Posterior cingulate gyrus (tissue), 11 donors: Measurements from ENCODE around the gene SIGLEC15.
"Not testable (repeated sequence)": the region's sequence is repeated elsewhere in the genome, so short reads cannot be mapped to it uniquely, and the experiment has no call there.

ENCODE experiments used
- DNase-seq, 10 donors: peaks; one replicate each; pipeline versions ENCODE4 v3.0.0 to v3.0.0-alpha.2; 2020 to 2021; ENCODE audit warnings: mixed read lengths in 3 of 10
- intact Hi-C: fragments of 100-400 bp; cut with DNase I; formaldehyde crosslinking; loops from one replicate; pipeline ENCODE4 v1.15.1; 2023

Gene SIGLEC15, protein sequence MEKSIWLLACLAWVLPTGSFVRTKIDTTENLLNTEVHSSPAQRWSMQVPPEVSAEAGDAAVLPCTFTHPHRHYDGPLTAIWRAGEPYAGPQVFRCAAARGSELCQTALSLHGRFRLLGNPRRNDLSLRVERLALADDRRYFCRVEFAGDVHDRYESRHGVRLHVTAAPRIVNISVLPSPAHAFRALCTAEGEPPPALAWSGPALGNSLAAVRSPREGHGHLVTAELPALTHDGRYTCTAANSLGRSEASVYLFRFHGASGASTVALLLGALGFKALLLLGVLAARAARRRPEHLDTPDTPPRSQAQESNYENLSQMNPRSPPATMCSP

DNA sequence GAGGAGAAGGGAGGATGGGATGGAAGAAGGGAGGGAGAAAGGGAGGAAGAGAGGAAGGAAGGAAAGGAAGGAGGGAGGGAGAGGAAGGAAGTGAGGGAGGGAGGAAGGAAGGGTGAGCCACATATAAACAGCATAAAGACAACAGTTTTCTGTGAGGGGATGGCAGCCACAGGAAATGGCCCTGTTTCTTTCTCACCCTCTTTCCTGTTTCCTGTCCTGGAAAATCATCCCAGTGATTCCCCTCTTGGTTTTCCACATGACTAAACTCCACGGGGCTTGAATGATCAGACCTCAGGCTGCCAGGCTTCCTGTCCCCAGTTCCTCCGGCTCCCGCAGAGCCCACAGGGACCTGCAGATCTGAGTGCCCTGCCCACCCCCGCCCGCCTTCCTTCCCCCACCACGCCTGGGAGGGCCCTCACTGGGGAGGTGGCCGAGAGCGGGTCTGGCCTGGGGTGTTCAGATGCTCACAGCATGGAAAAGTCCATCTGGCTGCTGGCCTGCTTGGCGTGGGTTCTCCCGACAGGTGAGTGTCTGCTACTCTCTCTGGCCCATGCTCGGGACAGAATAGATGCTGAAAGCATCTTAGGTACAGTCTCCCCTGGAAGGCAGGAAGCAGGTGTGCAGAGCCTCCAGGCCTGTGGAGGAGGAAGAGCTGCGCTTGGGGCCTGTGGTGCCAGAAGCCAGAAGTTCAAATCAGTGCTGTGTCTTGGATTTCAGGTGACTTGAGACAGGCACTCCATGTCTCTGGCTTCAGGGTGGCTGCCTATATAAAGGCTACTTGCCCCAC lies at the start of gene SIGLEC15:
Gene SIGLEC15 (plus strand): TSS at position 418 of the 787 bp plus-strand sequence. CDS start 54 bp downstream, at position 472.
- intact Hi-C loops: no loop called here
- no peak for DNase-seq

DNA sequence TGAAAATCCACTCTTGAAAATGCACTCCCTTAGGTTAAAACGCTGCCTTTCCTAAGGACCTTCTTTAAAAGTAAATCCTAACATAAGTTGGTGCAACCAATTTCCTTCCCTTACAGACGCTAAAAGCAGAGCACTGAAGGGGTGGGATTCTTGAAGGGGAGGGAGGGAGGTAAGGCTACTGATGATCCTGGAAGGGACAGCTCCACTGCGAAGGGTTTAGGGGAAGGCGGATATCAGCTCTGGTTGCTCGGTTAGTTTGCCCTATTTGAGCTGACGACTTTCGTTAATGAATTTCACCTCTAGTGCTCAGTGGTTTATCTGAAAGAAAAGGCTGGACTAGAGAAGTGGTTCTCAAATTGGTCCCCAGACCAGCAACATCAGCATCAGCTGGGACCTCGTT lies 49.7 kb upstream of the SIGLEC15 start:
- intact Hi-C loops: no loop called here
- no peak for DNase-seq

DNA sequence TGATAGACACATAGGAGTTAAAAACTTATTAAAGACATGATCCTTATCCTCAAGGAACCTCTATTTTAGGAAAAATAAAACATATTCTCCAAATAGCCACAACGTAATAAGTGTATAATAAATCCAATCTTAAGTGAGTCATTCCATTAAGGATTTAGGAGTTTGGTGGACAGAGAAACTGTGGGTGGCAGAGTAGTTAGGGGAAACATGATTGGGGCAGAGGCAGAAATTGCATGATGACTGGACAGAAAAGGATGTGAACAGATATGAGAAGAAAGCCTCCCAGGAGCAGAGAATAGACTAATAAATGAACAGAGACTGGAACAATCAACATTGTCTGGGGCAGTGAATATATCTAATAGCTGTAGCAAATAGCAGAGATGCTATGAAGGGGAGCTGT lies 48.1 kb upstream of the SIGLEC15 start:
- intact Hi-C loops: no loop called here
- DNase-seq: no peak

DNA sequence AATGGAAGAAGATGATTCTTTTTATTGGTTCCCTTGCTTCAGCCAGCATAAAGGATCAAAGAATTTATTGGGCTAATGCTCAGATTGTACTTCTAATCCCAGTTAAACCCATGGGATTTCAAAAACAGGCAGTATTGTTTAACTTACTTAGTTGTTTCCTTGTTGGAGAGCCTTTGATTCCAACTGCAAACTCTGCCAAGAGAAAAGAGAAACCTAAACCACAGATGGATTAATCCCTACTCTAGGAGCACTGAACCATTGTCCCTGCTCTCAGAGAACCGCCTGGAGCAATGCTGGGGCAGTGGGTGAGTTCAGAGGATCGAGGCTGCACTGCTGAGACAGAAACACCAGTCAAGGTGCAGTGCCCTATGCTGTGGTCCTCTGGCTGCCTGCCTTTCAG lies 44.9 kb upstream of the SIGLEC15 start:
- intact Hi-C loops: no loop called here
- no peak for DNase-seq

DNA sequence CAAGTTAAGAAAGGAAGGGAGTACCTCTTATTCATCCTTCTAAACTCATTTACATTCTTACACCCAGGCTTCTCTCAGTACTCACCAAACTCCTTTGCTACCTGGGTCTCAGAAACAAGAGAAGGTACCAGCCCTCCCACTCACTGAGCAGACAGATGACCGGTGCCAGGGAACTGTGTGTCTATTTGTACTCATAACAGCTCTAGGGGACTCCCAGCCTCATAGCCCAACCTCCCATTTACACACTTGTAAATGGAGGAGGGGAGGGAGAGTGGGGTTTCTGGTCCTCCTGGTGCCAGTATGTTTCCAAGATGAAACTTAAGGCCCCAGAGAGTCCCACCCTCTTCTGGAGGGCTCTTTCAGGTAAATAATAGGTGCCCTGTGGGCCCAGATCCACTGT lies 42.8 kb upstream of the SIGLEC15 start:
- DNase-seq: no peak
- intact Hi-C loops: no loop called here

DNA sequence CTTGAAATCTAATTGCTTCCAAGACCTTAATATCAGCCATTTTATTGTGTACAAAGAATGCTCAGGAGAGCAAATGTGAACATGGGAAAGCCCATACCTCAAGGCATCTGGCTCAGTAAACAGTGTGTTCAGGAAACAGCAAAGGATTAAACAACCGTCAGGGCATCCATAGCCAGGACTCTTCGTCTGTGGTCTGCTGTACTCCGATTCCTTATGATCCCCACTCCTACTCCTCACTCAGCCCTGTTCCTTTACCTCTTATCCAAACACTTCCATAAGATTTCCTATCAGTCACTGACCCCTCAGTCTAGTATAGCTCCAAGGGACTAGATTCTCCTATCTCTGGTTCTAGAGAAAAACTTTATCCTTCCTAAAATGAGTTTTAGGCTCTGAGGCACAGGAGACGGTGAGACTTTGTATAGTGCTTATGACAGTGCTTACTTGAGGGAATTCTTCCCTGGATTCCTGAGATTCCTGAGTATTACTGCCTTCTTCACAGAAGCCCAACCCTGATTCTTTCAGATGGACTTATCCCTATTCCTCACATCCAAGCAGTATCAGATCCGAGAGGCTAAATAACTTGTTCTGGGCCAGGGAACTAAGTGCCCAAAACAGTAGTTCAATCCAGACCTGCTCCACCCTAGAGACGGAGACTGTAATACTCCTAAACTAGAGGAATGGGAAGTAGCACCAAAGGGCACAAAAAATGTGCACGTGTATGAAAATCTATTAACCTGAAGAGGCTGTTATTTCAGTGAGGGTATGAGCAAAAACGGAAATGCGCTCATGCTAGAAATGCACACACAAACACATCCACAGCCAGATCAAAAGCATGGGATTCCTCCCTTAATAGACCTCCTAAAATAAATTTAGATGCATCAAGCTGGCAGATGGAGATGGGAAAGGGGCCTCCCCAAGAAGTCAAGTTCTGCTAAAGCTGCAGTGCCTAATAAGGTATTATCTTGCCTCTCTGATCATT lies 42.1 kb upstream of the SIGLEC15 start:
- no peak for DNase-seq
- intact Hi-C loops: no loop called here

DNA sequence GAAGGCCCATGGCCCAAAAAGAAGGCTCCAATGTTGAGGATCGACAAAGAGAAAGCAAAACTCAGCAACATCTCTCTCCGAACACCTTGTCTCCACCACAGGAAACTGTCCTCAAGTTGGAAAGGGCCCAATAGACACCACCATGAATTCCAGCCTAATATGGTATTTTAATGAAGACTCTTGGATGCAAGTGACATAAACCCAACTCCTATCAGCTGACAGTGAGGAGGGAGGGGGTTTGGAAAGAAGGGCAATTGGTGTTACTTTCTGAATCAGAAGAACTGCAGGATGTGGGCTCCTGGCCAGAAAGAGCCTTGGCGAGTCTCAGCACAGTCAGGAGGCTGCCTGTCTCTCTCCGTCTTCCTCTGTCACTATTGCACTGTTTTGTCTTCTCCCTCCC lies 40.3 kb upstream of the SIGLEC15 start:
- intact Hi-C loops: no loop called here
- no peak for DNase-seq

DNA sequence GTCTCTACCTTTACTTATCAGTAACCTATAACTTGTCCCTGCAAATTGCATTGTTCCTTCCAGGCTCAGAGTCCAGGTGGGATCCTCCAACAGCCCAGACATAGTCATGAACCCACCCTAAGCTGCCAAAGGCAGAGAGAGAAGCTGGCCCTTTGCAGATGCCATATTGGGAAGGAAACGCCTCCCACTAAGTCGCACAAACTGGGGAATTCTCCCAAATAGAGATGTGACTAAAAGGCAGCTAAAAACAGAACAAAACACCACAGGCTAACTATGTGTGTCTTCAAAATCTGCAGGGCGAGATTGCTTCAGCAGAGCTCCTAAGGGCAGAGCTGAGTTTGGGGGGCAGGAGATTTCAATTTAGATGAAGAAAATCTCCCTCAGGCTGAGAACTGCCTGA lies 38.5 kb upstream of the SIGLEC15 start:
- intact Hi-C loops: no loop called here
- no peak for DNase-seq

DNA sequence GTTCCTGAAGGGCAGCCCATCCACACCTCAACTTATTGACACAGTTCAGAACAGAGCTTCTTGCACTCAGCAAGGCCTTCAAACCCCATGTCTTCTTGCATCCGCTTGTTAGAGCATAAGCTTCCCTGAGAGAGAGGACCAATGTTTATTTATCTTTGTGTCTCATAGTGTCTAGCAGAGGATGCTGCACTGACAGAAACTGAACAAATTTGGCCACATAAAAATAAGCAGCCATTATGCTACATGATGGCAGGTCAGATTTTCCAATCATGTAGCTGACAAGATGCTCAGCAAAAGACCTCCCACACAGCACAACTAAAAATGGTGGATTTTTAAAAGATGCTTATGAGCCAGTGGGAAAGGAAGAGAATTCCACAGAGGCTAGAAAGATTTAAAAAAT lies 38.1 kb upstream of the SIGLEC15 start:
- intact Hi-C loops: no loop called here
- DNase-seq: no peak

DNA sequence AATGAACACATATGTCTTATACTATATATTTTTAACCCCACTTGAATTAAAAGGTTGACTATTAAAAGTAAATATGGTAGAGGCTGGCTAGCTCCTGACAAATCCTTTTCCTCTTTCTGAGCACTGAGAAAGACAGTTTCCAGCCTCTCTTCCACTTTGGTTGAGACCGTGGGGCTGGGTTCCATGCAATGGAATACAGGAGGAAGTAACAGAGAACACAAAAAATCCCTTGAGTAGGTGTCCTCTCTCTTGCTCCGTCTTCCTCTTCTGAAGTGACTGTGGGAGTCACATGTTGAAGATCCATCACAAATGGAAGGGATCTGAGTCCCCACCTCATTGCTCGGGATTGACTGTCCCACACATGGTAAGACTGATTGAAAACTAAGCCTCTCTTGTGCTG lies 36.6 kb upstream of the SIGLEC15 start:
- intact Hi-C loops: no loop called here
- no peak for DNase-seq

DNA sequence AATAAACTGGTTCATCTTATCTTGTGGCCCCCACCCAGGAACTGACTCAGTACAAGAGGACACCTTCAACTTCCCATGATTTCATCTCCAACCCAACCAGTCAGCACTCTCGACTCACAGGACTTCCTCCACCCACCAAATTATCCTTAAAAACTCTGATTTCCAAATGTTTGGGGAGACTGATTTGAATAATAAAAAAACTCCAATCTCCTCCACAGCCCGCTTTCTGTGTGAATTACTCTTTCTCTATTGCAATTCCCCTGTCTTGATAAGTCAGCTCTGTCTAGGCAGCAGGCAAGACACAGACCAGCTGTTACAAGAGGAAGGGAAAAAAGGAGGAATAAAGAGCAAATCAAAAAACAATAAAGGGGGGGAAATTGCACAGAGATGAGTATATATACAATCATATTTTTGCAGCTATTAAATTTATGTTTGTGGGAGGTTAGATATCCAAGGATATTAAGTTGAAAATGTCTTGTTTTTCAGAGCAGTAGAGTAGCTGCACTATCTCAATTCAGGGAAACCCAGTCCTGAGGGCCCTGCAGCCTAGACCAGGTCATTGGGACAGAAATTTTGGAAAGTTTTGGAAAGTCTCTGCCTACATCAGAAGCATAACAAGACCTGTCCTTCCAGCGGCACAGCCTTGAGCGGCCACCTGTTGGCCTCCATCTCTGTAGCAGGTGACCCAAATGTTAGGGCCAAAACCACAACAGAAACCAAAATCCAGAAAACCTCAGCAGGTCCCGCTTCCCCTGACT lies 32.8 kb upstream of the SIGLEC15 start:
- intact Hi-C loops: no loop called here
- DNase-seq: no peak

DNA sequence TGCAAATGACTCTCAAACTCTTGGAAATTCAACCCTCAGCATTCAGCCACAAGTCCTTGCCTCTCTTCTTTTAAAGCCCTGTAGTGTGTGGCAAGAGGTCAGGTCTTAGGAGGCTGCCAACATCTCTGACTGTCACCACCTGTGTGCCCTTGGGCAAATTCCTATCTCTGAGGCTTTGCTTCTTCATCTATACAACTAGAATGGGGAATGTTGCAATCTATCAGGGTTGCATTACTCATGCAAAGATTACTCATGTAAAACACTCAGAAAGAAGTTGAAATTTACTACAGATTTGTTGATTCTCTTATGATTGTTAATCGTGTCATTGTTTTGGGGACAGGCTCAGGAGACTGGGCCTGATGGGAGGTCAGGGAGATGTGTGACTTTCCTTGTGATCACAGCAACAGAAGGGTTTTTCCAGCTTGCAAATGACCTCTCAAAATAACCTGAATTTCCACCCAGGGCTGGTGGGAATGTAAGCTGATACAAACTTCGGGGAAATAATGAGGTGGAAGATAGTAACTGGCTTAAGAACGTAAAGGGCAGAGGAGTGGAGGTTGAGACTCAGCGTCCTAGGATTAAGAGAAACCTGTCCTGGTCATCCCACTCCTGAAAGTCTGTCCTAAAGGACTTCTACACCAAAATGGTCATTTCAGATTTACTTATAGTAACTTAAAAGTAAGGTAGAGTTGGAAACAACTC lies 32.1 kb upstream of the SIGLEC15 start:
- intact Hi-C loops: no loop called here
- no peak for DNase-seq

DNA sequence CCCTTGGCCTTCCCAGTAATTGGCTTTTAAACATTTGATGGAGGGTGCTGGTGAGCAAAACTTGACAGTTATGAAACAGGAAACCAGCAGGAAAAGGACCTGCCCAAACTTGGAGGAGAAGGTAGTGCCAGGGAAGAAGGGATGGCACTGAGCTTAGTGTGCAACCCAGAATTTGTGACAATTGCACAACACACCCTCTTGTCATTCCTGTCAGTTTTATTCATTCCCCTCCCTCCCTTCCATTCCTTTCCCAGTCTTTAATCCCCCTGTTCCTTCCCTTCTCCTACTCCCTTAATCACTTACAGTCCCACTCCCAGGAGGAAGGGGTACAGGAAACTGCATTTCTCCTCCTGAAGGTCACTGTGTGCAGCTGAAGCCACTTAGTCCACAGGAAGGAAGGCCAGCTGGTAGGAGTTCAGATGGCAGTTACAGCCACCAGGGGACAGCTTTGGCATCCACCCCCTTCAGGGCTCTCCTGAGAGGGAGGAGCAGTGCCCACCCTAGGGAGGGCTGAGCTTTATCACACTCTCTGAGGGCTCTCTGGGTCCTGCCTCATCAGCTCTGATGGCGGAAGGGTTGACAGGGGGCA lies 24.0 kb upstream of the SIGLEC15 start:
- no peak for DNase-seq
- intact Hi-C loops: no loop called here

DNA sequence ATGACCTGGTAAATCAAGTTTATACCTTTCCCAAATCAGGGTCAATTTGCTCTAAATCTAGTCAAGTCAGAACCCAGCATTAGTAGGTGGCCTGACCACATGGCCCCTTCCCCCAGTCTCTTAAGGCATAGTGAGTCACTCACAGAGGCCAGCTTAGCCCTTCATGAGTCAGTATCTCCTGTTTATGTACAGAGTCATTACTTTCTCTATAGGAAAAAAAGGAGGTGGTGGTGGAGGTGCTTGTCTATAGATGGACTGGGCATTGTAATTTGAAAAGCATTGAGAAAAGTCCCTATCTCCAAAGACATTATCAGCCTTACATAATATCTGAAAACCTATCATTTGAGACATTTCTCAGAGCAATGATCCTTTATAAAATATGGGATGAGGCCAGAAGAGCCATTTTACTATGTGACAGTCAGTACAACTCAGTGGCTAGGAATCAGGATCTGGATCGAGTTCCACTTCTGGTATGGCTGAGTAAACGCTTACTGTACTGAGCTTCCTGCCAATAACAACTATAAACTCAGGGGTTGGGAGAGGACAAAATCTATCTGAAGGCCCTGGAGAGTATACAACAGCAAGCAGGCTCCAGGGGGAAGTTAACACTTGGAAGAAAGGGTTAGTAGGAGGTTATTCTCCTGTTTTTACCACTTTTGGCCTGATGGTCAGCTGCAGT lies 22.5 kb upstream of the SIGLEC15 start:
- intact Hi-C loops: no loop called here
- no peak for DNase-seq

DNA sequence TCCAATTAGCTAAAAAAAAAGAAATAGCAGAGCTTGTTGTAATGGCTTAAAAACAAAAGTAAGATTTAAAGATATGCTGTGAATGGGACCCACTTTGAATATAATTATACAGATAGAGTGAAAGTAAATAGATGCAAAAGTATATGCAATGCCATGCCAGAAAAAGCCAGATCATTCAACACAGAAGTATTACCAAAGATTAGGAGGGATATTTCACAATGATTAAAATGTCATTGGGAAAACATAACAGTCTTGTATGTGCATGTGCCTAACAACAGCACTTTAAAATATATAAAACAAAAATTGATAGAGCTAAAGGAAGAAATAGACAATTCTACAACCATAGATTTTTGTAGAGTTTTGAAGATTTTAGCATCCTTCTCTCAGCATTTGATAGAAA lies 19.9 kb upstream of the SIGLEC15 start:
- intact Hi-C loops: no loop called here
- no peak for DNase-seq

DNA sequence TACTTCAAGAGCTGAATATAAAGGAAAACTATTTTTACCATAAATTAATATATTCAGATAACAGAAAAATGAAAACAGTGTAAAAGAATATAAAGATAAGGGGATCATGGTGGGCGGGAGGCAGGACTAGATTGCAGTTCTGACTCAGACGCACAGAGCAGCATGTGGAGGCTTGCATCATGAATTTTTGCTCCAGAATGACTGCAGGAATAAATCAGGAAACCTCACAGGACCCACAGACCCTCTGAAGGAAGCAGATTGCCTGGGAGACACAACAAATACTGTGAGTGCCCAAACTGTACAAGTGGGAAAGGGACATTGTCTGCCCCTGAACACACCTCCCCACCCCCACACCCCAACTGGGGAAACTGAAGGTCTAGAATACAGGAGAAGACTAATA lies 19.2 kb upstream of the SIGLEC15 start:
- DNase-seq: no peak
- intact Hi-C loops: no loop called here

DNA sequence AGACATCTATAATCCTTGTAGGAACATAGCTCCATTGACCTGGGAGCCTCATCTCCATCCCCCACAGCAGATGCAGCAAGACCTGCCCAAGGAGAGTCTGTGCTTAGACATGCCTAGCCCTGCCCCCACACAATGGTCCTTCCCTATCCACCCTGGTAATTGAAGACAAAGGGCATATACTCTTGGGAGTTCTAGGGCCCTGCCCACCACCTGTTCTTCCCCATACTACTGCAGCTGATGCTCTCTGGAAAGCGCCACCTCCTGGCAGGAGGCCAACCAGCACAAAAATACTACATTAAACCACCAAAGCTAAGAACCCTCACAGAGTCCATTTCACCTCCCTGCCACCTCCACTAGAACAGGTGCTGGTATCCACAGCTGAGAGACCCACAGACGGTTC lies 18.3 kb upstream of the SIGLEC15 start:
- intact Hi-C loops, DNase-seq: not testable (repeated sequence)

DNA sequence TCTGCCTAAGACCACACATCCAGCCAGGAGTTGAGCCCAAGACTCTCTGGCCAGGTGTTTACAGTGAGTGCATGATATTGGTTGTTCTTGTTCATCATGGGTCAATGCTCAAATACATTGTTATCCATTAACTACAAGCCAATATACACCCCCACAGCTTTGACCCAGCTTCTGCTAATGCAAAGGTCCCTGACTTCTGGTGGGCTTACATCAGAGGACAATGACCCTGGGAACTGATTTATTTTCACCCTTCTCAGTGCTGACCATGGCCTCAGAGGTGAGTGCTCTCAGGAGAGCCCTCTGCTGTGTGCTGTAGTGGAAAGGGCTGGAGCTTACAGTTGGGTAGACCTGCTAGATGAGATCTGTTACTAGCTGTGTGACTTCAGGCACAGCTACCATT lies 10.7 kb upstream of the SIGLEC15 start:
- DNase-seq, intact Hi-C loops: not testable (repeated sequence)

DNA sequence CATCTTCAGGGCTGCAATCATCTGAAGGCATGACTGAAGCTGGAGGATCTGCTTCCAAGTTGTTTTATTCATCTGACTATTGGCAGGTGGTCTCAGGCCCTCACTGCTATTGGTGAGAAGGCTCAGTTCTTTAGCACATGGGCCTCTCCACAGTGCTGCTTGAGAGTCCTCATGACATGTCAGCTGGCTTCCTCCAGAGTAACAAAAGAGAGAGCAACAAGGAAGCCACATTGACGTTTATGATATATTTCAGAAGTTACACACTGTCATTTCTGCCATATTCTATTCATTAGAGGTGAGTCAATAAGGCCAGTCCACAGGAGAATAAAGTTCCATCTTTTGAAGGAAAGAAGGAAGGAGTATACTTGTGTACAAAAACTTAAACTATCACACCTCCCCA lies 7.9 kb upstream of the SIGLEC15 start:
- DNase-seq: no peak
- intact Hi-C loops: no loop called here
